BE2C (cell line): ENCODE results near the gene SESN1.

Experiments
- DNase-seq: peaks from one replicate; pipeline ENCODE4 v3.0.0-alpha.2; 2020
- H3K27me3 ChIP-seq: fragments of 250-450 bp; sonication (Bioruptor Pico); 2 replicates; pipeline ENCODE4 v1.5.1; 2020; ENCODE audit warnings: mild to moderate bottlenecking
- H3K36me3 ChIP-seq: fragments of 250-450 bp; sonication (Bioruptor Pico); 2 replicates; pipeline ENCODE4 v1.5.1; 2020; ENCODE audit warnings: mild to moderate bottlenecking
- H3K4me1 ChIP-seq: fragments of 250-450 bp; sonication (Bioruptor Pico); 2 replicates; pipeline ENCODE4 v1.5.1; 2020
- H3K4me3 ChIP-seq: 2 replicates; pipeline ENCODE4 v1.5.1; 2011; ENCODE audit warnings: low read depth, low read length
- H3K9me3 ChIP-seq: fragments of 250-450 bp; sonication (Bioruptor Pico); 2 replicates; pipeline ENCODE4 v1.5.1; 2020
- CTCF ChIP-seq: IDR thresholded peaks from 2 replicates; pipeline ENCODE4 v1.5.1; 2012; ENCODE audit warnings: mild to moderate bottlenecking, low read depth, low read length

SESN1 gene

GRCh38 chr6:109008537-109009235, 86.0 kb downstream of the SESN1 start:
- Histone ChIP-seq H3K4me1 (no peaks in the 10 kb centered on the region; the same call in none of the 2 replicates), H3K36me3 (no peaks in the 10 kb centered on the region), H3K9me3 (no peaks in the 10 kb centered on the region), H3K4me3 (peak overlapping the region; percentile 74), H3K27me3 (no peaks in the 10 kb centered on the region)
- TF ChIP-seq CTCF = no peak
- peak; percentile 52 for DNase-seq

- Histone ChIP-seq H3K4me1 (no peaks in the 10 kb centered on the region; the same call in none of the 2 replicates), H3K36me3 (no peaks in the 10 kb centered on the region), H3K9me3 (no peaks in the 10 kb centered on the region), H3K4me3 (peak overlapping the region; percentile 74), H3K27me3 (no peaks in the 10 kb centered on the region)
- no peak for TF ChIP-seq CTCF
- DNase-seq = no peak
These were observed 86.6 kb downstream of the SESN1 start for GRCh38 chr6:109008054-109008453.

- no peaks in the 10 kb centered on the region for H3K9me3 ChIP-seq
- no peak for DNase-seq
- no peaks in the 10 kb centered on the region for H3K36me3 ChIP-seq
- no peaks in the 10 kb centered on the region for H3K27me3 ChIP-seq
- TF ChIP-seq CTCF = no peak
- peaks cover under 1% of the 10 kb centered on the region for H3K4me1 ChIP-seq
- H3K4me3 ChIP-seq = peak overlapping the region; percentile 74
These were observed 87.1 kb downstream of the SESN1 start for GRCh38 chr6:109007521-109007920.

GRCh38 chr6:109006818-109007217, 87.8 kb downstream of the SESN1 start:
- H3K4me1 ChIP-seq = peaks cover 8% of the 10 kb centered on the region
- TF ChIP-seq CTCF = no peak
- no peaks in the 10 kb centered on the region for H3K9me3 ChIP-seq
- H3K4me3 ChIP-seq = peak overlapping the region; percentile 74; the same call in 1 of the 2 replicates
- H3K36me3 ChIP-seq = no peaks in the 10 kb centered on the region
- no peaks in the 10 kb centered on the region for H3K27me3 ChIP-seq
- no peak for DNase-seq

GRCh38 chr6:109002882-109003281, 91.8 kb downstream of the SESN1 start:
- no peak overlapping the region for H3K4me3 ChIP-seq
- H3K4me1 ChIP-seq = peaks cover 15% of the 10 kb centered on the region
- H3K9me3 ChIP-seq = no peaks in the 10 kb centered on the region
- TF ChIP-seq CTCF = no peak
- DNase-seq = no peak
- no peaks in the 10 kb centered on the region for H3K36me3 ChIP-seq
- H3K27me3 ChIP-seq = no peaks in the 10 kb centered on the region

GRCh38 chr6:109002051-109002697, 92.5 kb downstream of the SESN1 start:
- Histone ChIP-seq H3K36me3 (no peaks in the 10 kb centered on the region), H3K27me3 (no peaks in the 10 kb centered on the region), H3K4me1 (peaks cover 15% of the 10 kb centered on the region), H3K9me3 (no peaks in the 10 kb centered on the region), H3K4me3 (no peak overlapping the region)
- no peak for DNase-seq
- no peak for TF ChIP-seq CTCF
